ENCODE results near the gene AMN.

The AMN gene

DNA sequence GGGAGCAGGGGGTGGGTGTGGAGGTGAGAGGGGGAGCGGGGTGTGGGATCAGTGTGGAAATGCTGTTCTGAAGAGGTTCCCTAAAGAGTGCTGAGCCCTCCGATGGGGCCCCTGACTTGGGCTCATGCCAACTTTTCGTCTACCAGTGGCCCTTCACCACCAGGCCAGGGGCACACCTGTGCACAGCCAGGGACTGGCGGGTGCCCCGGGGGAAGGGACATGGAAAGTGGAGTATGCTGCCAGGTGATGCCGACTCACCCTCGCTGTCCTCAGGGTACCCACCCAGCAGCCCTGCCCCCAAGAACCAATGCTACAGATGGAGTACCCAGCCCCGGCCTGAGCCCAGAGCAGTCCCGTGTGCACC is 26.2 kb downstream of the AMN start:
- no peak for DNase-seq

DNA sequence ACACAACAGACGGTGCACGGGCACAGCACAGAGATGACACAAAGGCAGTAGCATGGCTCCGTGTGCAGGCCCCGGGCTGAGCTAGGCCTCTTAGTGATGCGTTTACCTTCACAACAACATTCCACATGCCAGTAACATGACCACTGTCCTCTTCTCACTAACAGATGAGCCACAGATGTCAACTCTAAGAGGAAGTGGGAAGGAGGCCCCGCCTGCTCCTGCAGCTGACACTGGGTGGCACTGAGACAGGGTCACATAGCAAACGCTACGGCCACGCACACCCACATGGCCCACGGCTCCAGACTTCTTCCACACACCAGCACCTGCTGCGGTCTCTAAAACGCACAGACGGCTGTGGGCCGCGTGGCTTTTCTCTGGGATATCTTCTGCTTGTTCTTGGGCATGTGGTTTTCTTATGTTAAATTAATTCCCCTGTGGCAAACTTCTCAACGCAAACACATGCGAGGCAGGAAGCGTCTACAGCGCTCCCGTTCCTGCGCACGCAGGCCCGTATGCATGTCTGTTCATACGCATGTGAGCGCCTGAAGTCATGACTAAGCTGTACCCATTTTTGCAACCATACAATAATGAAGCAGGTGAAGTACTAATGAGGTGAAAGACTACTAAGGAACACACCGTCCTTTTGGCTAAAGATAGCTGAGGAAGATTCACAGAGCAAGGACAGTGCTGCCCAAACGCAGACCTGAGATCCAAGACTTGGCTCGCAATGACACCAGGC is 26.8 kb downstream of the AMN start:
- peak; percentile 31 to 33 for DNase-seq

DNA sequence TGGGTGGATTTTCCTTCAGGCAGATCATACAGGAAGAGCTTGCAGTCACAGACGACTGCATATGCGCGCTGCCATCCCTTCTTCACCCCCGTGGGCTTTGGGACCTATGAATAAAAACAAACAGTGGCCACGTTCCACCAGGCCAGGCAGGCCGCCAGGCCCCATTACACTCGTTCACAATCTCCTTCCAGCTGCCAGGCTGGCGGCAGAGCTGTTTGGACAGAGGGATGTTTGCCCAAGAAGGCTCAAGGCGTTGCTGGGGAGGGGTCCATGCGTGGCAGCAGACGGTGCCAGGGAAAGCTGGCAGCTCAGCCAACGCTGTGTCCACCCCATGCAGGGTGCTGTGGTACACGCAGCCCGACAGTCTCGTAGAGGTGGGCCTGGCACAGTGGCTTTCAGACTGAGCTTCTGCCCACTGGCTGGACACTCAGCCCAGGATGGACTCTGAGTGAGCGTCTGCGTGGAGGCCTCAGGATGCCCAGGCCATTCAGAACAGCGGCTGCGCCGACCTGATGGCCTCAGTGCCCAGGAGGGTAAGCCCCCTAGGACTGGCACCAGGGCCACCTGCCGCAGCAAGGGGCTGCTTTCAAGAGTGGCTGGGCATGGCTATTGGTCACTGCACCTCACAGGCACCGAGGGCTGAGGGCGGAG is 27.5 kb downstream of the AMN start:
- no peak for DNase-seq

DNA sequence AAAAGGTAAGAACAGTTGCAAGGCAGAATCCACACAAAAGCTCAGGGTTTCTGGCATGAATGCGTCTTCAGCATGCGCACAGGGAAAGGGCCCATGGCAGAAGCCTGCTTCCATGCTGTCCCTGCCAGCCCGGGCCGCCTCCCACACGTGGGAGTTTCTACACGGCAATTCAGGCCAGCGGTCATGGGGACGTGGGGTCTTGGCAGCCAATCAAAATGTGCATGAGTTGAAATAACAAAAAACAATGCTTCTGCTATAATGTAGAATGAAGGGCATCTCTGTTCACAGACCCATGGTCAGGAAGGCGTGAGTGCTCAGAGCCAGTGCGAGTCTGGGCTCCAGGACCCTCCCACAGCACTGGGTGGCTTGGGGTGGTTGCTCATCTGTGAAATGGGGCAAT is 28.6 kb downstream of the AMN start:
- no peak for DNase-seq

DNA sequence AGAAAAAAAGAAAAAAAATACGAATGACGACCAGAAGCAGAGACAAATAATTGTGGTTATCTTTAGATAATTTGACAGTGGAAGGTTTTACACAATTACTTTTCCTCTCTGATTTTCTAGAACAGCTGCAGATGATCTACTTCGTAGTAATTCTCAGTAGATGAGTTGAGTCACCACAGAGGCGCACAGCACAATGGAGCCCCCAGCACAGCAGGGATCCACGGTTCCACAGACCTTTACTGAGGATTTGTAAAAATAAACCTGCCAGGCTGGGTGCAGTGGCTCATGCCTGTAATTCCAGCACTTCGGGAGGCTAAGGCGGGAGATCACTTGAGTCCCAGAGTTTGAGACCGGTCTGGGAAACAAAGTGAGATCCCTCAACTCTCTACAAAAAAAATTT is 29.3 kb downstream of the AMN start:
- no peak for DNase-seq

DNA sequence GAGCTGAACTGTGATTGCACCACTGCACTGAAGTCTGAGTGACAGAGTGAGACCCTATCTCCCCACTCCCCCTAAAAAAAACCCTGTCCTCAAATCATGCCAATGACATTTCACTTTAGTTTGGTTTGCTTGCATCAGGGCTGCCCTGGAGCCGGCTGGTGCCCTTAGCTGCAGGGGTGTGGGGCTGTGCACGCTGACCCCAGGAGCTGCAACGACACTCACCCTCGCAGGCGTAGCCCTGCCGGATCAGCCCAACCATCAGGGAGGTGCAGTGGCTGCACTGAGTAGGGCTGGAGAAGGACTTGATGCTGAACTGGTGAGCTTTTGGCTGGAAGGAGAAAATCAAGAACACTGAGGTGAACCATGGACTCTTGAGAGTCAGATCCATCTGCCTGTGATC is 29.8 kb downstream of the AMN start:
- DNase-seq, result no peak

DNA sequence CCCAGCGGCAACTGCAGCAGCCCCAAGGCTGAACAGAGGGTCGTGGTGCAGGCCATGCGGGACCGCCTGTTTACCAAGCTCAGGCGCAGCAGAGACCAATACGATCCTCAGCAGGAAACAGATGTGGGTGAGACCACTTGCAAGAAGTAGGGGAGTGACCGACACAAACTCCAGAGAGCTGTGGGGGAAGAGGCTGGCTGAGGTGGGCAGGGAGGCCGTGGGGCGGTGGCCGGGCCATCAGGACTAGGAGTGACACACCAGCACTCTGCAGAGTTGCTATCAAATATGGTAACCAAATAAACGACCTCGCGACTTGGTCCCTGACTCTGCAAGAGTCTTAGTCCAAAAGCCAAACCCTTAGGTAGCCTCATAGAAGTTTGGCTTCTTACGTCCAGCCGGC is 30.6 kb downstream of the AMN start:
- DNase-seq, result no peak

DNA sequence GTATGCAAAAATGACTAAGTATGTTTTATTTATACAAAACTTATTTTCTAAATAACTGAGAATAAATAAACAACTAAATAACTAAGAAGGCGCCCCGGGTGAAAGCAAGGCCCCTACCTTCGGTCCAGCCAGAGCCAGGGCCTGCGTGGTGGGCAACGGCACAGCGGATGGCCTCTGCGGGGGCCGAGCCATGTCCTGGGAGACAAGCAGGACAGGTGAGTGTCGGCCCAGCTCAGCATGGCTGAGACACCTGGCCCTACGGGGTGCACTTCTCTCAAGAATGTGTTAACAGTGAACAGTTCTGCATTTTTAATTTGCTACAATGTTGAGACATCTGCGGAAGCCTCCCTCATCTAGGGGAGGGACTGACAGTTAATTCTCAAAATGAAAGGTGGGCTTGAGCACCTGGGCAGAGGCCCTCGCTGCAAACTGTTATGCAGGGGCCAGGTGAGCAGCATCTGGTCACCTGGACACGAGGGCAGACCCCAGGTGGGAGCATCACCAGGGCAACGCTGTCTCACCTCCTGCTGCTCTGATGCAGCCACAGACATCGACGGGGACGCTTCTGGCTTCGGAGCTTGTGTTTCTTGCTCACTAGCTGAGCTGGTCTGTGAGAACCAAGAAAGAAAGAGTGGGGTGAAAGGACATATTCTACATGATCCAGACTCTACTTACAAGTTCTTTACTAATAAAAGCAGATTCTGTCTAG is 31.8 kb downstream of the AMN start:
- no peak for DNase-seq

DNA sequence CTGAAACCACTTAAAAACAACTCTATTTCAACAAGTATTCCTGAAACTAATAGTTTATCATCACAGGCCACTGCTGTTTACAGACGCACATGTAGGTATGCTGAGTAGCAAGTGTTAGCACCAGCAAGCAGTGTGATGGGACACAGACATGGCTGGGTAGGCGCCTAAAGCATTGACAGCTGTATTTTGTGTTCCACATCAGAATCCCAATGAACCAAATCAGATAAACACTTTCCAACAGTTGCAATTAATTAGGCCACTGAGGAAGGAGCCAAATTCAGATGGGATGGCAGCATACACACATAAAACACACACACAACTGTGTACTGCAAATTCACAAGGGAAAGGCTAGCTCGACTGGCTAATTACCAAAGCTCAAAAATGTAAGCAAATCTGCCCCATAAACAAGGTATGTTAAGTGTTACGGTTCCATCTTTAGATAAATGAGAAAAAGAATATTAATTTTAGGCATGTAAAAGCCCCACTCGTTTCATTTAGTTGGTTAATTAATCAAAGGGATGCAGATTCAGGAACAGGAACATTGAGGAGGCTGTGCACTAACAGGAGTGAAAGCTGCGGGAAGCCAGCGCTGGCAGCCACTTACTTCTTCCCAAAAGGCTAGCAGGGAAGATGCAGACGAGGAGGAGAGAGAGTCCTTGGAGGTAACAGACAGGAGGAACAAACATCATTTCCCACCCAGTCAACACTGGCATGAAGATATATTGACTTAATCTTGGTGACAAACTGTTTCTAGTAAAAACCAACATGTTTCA is 33.4 kb downstream of the AMN start:
- no peak for DNase-seq

DNA sequence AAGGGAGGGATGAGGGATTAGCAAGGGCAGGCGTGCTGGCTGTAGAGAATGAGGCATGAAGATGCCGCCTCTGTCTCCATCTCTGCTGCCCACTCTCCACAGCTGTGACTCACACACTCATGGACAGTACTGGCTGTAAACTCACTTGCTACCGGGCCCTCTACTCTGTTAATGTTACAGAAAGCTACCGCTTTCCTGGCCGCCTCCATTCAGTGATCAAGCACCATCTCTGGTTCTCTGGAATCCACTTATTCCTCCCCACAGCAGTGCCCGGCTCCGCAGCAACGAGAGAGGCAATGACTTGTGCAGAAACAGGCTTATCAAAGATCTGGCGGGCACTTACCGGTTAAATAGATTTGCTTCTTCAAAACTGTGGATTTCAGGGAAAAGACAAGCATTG is 34.8 kb downstream of the AMN start:
- no peak for DNase-seq

DNA sequence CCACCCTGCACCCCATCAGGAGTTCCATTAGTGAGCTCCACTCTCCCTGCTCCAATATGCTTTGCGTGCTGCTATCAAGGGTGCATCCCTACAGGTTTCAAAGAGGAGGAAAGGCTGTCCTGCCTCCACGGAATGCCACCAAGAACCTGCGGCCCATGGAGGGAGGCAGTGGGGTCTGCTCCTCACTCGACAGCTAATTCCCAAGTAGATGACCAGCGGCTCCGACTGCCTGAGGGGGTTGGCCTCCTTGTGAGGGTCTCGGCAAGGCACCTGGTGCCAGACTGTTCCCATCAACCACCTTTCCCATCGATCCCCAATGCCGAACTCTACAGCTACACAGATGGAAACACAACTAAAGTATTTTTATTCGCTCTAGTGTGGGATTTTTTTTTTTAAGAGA is 36.0 kb downstream of the AMN start:
- no peak for DNase-seq

DNA sequence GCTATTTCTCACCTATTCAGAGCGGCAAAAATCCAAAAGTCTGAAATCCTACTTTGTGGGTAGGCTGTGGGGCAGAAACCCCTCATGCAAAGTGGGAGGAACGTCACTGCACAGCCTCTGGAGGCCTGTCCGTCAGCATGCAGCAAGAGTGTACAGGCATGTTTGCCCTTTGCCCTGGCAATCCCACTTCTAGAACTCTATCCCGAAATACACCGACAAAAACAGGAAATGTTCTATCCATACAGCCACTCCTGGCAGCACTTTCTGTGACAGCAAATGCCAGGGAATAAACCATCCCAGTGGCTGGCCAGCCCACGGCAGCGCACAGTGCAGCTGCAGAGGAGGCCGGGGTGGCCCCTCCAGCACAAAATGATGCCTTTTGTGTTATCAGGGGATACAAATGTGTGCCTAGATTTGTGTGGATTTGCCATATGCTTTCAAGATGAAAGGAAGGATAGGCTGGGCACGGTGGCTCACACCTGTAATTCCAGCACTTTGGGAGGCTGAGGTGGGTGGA is 39.7 kb downstream of the AMN start:
- no peak for DNase-seq

DNA sequence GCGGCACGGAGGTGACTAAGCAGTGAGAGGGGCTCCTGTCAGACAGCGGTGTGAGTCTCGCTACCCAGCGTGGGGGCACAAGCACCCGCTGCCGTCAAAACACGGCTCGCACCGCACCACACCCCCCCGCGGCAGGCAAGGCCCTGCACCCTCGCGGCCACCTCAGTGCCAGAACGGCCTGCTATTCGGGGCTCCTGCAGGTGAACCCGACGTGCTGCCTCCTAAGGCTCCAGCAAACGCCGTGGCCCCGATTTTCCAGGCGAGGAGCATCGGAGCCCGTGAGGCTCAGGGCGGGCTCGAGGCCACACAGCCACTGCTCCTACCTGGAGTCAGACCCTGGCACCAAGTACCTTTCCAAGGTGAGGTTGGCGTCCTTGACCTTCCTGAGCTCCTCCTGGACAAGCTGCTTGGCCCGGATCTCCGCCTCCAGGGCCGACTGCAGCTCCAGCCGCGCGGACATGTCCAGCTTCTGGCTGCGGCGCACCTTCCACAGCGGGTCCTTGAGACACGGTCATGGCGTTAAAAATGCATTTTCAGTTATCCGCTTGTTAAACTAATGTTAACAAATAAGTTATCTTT is 41.8 kb downstream of the AMN start:
- DNase-seq, result no peak

DNA sequence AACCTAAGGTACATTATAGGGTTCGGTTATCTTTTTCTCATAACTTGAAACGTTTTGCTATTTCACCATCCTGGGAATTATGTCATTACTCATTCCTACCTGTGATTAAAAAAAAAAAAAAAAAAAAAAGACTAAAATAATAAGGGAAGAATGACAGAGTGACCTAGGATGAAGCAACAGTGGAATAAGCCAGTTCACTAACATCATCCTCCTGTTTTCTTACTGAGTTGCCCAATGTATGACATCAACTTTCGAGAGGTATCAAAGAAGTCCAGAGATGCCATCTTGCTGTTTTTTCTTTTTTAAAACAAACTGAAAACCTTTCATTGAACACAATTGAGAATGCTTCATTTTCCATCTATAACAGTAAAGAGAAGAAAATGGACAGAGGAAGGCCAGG is 42.8 kb downstream of the AMN start:
- no peak for DNase-seq

DNA sequence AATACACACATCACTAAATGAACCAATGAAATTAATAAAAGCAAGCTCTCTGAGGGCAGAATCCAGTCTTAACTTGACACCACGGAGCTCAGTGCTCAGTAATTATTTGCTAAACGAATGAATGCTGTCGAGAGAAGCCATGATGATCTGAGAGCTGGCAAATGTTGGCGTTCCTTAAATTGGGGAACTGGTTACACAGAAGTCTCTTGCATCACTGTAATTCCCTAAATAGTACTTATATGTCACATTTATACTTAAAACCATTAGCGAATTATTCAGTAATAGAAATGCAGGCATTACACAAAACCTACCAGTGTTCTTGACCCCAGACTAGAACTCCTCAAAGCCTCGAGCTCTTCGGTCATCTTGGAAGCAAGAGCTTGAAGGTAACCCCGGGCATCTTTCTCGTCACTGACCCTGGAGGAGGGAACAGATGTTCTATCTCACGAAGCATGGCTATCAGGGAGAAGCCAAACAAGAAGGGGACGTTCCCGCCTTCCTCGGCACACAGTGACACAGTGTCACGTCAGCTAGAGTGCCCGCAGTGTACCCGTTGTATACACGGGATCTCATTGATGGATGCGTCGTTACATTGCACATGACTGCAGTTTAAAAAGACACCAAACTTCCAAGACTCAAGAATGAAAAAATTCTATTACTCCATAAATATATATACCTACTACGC is 43.6 kb downstream of the AMN start:
- no peak for DNase-seq

DNA sequence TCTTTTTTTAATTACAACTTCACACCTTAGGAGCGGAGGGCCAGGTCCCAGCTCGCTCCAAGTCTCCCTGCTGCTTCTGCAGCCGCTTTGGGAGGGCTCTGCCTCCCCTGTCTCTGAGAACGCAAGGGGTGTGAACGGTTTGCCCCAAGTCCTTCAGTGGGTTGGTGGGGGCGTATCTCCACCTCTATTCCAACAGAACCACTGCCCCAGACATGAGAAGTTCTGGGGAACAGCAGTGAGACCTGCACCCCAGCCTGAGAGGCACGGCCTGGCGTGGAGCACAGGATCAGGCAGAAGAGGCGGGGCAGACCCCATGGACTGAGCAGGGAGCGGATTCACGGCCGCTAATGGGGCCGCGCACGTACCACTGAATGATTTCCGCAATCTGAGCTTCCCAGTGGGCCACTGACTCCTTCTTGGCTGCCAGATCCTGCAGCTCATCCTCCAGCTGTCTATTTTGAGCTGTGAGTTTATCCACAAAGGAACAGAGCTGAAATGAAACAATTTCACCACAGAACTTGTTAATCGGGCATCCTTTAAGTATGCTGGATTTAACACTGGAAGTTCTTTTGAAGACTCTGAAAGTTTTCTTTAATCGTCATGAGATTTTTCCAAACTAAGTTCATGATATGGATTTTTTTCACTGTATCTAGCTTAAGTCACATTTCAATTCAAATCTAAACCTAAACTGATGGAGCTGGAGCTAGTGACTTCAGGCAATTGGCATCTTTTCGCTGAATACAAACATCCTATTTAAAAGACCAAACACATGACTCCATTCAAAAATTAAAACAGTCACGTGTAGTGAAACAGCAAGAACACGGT is 44.4 kb downstream of the AMN start:
- no peak for DNase-seq

DNA sequence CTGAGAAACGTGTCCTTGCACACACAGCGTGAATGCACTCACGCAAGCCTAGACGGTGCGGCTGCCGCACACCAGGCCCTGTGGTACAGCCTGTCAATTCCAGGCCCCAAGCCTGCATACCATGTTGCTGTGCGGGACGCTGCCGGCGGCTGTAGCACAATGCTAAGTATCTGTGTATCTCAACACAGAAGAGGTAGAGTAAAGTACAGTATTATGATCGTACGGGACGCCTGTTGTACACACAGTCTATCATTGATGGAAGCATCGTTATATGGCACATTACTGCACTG is 45.0 kb downstream of the AMN start:
- DNase-seq, result no peak

DNA sequence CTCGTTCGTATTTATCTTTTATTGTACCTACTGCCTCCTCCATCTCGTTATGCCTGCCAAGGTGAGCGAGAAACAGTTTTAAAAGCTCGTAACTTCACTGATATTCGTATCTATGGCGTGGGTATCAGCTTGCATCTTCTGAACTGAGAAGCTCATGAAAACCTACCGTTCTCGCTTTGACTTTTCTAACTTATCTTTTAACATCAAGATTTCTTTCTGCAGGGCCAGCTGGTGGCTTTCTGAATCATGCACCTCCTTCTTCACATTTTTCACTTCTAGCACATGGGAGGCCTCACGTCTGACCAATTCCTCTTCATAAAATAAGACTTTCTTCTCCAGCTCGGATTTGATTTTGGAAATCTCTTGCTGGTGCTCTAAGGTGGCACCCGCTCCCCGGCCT is 45.8 kb downstream of the AMN start:
- DNase-seq, result no peak

DNA sequence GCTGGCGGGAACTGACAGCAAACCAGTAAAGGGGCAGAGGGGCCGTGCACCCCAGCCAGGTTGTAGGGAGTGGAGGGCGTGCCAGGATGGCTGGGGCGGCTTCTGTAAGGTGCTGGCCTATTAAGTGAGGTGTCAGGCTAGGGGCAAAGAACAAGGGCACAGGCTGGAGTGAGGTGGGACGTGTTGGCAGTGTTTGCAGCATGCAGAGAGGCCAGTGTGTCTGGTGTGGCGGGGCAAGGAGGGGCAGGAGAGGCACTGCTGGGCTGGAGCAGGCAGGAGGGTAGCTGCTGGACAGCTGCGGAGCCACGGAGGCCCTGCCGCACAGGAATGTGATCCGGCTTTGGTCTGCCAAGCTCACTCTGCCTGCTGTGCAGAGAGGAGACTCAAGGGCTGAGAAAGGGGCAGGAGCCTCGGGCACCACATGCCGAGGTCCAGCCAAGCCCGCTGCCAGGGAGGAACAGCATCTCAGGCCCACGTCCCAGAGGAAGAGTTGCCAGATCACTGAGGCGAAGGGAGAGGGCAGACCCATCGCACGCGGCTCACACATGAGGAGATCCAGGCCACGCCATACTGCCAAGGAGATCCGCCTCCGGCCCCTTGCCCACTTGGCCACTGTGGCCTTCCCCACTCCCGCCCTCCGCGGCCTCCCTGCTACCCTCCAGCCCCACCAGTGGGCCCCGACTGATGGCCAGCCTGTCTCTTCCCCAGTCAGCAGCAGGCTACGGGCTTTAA is 46.8 kb downstream of the AMN start:
- DNase-seq, result no peak

DNA sequence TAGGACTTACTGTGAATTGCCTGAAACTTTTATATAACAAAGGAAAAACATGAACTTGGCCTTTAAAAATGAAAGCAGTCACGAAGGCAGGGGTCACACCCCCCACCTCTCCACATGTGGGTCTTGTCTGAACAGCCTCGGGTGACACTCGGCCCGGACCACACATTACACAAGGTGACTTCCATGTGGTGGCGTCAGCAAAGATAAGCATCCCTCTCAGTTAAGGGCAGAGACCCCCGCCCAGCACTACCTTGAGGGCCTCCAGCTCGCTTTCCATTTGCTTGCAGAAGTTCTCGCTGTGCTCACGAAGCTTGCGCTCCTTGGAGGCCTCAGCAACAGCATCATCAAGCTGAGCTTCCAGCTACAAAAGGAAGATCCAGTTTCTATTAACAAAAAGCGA is 47.4 kb downstream of the AMN start:
- no peak for DNase-seq

DNA sequence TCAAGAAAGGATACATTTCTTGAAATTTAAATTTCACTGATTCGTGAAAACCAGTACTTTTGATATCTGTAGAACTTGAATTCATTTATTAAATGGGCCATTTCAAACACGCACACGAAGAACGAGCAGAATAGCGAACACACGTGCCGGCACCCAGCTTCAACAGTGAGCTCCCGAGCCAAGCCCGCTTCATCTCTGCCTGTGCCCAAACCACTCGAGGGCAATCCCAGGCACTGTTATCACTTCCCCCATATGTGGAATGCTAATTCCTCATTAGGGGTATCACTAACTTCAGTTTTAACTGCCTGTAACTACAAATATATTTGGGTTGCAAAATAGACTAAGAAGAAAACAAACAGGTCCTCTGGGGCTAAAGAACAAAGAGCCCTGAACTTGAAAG is 48.0 kb downstream of the AMN start:
- DNase-seq, result no peak

Measured in stimulated activated CD4-positive, alpha-beta T cell treated with anti-CD3 and anti-CD28 coated beads, Interleukin-2, amount 100 ng/mL, for 24 hours (primary cell).